Inflammatory macrophage treated with lipopolysaccharide for 1 hour (primary cell): ENCODE measurements around the gene LIPK.
A peak's percentile ranks its signal among the peaks of the same experiment; 100 is the strongest.
"Not testable (repeated sequence)": the region's sequence is repeated elsewhere in the genome, so short reads cannot be mapped to it uniquely, and the experiment has no call there.

Experiments
- DNase-seq, 2 donors: peaks; one replicate each; pipeline ENCODE4 v3.0.0-alpha.2; 2020 to 2022

LIPK gene

DNA sequence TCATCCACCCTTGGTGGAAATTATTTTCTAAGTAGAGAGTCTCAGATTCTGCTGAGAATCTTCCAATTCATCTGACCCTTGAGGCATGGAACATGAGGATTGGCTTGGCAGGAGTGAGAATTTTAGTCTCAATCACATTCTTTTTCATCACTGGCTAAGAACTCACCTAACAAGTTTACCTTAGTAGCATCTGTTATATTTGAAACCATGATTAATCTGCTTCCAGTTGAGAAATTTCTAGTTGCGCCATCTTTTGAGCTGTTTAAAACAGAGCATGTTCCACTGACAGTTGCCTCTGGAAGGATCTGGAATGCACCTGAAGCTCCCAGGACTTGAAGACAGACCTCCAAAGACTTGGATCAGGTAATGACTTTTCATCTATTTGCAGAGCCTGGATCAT is at the start of gene LIPK:
Gene LIPK (plus strand): TSS at position 292 of the 400 bp plus-strand sequence. CDS start 18,295 bp downstream, outside the sequence.
- DNase-seq: no peak

- DNase-seq: no peak
Observed at GRCh38 chr10:88657901-88658300, 48.1 kb upstream of the LIPK start.

GRCh38 chr10:88659725-88660597 is 46.1 kb upstream of the LIPK start:
- no peak for DNase-seq

- no peak for DNase-seq
Observed at GRCh38 chr10:88660598-88660884, 45.5 kb upstream of the LIPK start.

- no peak for DNase-seq
Observed at GRCh38 chr10:88661018-88661417, 45.0 kb upstream of the LIPK start.

DNA sequence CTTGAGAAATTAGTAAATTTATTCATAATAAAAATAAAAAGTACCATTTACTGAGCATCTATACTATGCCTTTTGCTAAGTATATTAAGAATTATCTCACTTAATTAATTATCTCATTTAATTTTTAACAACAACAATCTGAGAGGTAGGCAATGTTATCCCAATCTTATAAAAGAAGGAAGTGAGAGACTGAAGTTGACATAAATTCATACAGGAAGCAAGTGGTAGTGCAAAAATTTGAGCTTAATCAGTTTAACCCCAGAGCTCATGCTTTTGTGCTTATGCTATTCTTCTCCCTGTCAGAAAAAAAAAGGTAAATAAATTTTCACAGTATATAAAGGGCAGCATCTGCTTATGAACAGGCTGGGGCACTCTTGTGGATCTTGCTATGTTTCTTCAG is 44.5 kb upstream of the LIPK start:
- no peak for DNase-seq

DNA sequence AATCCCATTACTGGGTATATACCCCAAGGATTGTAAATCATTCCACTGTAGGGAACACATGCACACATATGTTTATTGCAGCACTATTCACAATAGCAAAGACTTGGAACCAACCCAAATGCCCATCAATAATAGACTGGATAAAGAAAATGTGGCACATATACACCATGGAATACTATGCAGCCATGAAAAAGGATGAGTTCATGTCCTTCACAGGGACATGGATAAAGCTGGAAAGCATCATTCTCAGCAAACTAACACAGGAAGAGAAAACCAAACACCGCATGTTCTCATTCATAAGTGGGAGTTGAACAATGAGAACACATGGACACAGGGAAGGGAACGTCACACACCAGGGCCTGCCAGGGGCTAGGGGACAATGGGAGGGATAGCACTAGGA is 42.9 kb upstream of the LIPK start:
- DNase-seq: not testable (repeated sequence)

- DNase-seq: no peak
Observed at GRCh38 chr10:88664142-88664541, 41.9 kb upstream of the LIPK start, which contains the start of gene LIPF. TSS of gene LIPF (plus strand) at chr10:88664442. CDS start at chr10:88667298, 2,856 bp downstream.

- DNase-seq: no peak
Observed at GRCh38 chr10:88668465-88668864, 37.6 kb upstream of the LIPK start.

DNA sequence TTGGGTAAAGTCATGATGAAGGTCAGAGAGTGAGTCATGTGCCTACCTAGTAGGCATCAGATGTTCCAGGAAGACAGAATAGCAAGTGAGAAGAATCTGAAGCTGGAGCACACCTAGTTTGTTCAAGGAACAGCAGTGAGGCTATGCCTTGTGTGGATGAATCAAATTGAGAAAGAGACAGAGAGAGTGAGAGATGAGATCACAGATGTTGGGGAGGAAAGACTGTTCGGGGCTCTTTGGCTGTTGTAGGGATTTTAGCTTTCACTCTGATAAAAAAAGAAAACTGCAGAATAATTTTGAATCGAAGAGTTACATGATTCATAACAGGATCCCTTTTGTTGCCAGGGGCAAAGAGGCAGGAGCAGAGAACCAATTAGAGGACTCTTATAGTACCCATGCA is 35.6 kb upstream of the LIPK start:
- DNase-seq: no peak

DNA sequence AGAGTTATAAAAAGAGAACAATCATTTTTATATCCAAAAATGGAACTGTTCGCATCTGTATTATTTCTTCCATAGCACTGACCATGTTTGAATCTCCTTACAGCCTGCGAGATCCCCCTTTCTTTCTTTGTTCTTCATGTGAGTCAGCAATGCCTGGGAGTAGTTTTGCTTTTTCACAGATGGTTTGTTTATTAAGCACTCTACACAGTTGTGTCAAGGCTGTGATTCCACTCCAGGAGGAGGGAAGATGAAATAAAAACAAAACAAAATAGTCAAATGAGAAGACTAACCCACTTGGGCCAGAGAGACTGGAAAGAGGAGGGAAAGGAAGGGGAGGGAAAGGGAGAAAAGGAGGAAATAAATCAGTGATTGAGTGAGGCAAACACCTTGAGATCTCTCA is 34.0 kb upstream of the LIPK start:
- no peak for DNase-seq

DNA sequence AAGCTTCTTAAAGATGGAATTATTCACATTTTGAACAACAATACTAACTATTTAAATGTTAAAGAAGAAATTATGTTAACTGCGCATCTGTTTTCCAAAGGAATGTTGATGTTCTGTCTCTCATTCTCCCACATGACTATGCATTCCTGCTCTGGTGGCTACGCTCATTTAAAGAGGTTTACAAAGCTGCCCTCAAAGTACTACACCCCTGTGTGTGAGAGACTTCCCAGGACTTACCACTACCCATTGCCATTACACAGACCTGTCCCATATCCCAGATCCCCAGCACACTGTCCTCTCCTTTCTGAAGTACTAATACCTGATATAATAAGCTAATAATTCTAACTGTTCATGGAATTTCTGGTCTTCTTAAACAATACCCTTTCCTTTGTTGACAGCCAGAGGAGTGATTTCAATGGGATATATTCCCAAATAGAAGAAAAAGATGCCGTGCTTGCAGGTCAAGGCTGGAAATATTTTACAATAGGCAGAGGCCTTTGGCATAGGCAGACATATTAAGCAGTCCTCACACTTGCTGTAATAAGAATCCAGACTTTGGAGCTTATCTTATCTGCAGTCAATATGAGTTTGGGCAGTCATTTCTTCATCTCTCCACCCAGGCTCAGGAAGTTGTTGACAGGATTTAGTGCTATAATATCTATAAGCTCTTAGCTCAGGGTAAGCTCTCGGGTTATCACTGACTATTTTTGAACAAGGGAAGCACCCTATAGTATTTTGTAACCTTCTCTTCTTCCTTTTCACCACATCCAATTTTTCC is 29.6 kb upstream of the LIPK start:
- DNase-seq: no peak

GRCh38 chr10:88680958-88681357 is 25.1 kb upstream of the LIPK start:
- no peak for DNase-seq

- DNase-seq: no peak
Observed at GRCh38 chr10:88682491-88682890, 23.6 kb upstream of the LIPK start.

DNA sequence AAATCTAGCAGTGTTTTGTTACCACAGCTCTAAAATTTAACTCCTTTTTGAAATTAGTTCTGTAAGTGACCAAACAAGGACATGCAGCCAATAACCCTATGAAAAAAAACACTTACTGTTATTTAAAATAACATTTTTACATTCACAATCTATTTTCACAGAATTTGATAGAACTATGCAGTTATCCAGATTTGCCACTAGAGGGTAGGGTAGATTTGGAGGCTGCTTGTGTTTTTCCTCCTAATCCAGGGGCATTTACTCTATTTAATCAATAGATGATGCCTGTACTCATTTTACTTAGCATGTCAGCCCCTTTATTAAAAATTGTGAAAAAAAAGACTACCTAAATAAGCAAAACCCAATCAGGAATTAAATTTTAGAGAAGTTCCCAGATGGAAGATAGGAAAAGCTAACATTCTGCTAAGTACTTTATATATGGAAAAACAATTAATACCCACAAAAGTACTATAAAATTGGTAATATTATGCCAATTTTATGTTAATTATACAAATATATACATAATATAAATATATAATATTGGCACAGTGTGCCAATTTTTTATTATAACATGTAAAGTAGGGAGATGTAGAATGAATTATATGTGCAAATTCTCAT is 18.1 kb upstream of the LIPK start:
- peak; percentile 8 to 63 for DNase-seq

- DNase-seq: no peak
Observed at GRCh38 chr10:88689366-88689765, 16.7 kb upstream of the LIPK start.

DNA sequence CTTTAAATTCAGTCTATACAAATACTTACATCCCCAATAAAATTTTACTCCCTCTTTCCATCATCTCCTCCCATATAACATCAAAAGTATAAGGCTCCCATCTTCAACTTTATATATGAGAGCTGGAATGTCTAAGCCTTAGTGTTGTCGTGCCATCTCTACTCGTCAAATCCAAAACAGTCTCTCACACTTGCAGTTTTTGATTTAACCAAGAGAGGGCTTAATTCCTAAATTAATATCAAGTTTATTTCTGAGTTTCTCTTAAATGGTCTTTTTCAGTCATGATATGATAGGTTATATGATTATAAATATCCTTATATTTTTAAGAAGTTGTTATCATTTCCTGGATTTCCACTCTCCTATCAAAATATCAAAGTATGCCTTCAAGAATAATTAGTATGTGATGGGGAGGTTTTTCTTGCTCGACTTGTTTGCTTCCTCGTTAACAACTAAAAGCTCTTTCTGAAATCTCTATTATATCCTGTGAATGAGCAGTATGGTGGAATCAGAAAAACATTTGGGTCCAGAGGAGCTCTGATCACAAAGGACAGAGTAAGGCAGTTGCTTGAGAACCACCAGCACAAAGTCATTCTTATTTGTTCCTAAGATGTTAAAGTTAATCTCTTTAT is 12.5 kb upstream of the LIPK start:
- peak in 1 of 2 donors; percentile 11 for DNase-seq

GRCh38 chr10:88702848-88703597 is 3.0 kb upstream of the LIPK start:
- DNase-seq: no peak

DNA sequence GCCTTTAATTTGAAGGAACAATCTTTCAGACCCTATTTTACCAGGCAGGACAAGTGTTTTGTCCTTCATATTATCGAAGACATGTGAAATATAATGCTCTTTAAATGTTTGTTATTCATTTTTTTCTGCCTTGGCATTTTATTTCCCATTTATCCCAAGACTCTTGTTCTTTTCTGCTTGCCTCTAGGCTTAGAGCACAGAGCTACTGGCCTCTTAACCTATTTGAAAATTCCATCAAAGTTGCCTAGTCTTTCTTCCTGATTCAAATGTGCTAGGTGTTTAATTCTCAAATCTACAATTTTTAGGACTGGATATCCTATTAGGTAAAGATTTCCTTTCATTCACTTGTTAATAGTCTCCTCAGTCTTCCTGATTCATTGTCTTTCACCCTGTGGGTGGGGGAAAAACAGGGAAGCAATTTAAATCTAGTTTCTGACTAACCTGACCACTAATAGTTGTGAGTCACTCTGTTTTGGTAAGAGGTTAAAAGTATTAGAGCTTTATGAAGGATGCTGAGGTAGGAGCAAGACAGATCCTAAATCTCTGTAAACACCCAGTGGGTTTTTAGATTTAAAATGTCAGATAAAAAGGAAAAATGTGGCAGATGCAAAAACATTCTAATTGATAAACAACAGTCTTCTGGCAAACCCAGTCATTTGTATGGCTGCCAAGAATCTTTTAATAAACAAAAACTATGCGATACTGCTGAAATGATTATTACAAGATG is 1.5 kb downstream of the LIPK start:
- DNase-seq: peak; percentile 74 to 83

DNA sequence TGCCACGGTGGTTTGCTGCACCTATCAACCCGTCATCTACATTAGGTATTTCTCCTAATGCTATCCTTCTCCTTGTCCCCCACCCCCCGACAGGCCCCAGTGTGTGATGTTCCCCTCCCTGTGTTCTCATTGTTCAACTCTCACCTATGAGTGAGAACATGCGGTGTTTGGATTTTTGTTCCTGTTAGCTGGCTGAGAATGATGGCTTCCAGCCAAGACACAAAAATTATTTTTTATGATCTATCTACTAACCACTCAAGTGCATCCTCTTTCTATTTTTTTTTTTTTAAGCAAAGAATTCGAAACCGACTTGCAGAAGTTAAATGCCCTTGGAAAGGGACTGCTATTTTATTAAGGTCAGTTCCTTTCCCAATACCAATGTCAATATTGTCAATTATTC is 3.3 kb downstream of the LIPK start:
- not testable (repeated sequence) for DNase-seq

DNA sequence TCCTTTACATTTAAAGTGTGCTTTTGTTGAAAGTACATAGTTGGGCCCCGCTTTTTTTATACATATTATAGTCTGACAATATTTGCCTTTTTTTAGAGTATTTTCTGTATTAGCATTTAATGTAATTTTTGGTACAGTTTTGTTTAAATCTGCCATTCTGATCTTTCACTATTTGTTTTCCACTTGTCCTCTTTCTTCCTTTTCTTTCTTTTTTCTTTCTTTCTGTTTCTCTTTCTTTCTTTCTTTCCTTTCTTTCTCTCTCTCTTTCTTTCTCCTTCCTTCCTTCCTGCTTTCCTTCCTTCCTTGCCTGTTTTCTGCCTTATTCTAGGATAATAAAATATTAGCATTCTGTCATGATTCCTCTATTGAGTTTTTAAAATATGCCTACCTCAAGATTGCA is 9.5 kb downstream of the LIPK start:
- no peak for DNase-seq

DNA sequence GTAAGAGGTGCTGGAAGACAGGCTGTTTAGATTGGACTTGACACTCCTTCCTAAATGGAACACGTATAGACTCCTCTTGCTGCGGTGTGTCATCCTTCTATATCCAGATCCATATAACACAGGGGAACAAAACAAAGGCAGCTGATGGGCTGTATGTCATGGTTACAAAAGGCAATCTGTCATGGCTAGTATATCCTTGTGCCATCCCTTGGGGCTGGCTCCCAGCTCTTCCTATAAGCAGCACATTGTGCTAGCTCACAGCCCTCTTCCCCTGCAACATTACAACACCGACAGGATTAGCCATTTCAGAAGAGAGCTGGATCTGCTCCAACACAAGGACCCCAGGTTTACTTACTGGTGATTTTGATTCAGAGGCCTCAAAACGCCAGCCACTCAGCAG is 15.3 kb downstream of the LIPK start:
- DNase-seq: no peak
